ENCODE results near the gene SLAMF1.
"Not testable (repeated sequence)": the region's sequence is repeated elsewhere in the genome, so short reads cannot be mapped to it uniquely, and the experiment has no call there.

SLAMF1 gene

GRCh38 chr1:160664573-160665051 is 17.8 kb upstream of the SLAMF1 start:
- no peak for DNase-seq

- DNase-seq, result no peak
Observed at GRCh38 chr1:160662910-160663309, 16.1 kb upstream of the SLAMF1 start.

GRCh38 chr1:160659566-160659965 is 12.7 kb upstream of the SLAMF1 start:
- DNase-seq, result no peak

GRCh38 chr1:160658814-160659193 is 12.0 kb upstream of the SLAMF1 start:
- no peak for DNase-seq

- DNase-seq, result no peak
Observed at GRCh38 chr1:160658162-160658813, 11.4 kb upstream of the SLAMF1 start.

- no peak for DNase-seq
Observed at GRCh38 chr1:160657250-160657781, 10.5 kb upstream of the SLAMF1 start.

GRCh38 chr1:160656737-160657136 is 9.9 kb upstream of the SLAMF1 start:
- DNase-seq, result no peak

GRCh38 chr1:160653620-160654016 is 6.8 kb upstream of the SLAMF1 start:
- DNase-seq, result no peak

- no peak for DNase-seq
Observed at GRCh38 chr1:160652924-160653619, 6.2 kb upstream of the SLAMF1 start.

GRCh38 chr1:160652065-160652641 is 5.3 kb upstream of the SLAMF1 start:
- DNase-seq, result not testable (repeated sequence)

- no peak for DNase-seq
Observed at GRCh38 chr1:160651433-160652064, 4.7 kb upstream of the SLAMF1 start.

- DNase-seq, result no peak
Observed at GRCh38 chr1:160647329-160647720, 481 bp upstream of the SLAMF1 start.

GRCh38 chr1:160646180-160646579 is 664 bp downstream of the SLAMF1 start:
- no peak for DNase-seq

GRCh38 chr1:160645386-160646130 is 1.3 kb downstream of the SLAMF1 start:
- DNase-seq, result no peak

- no peak for DNase-seq
Observed at GRCh38 chr1:160644399-160644798, 2.4 kb downstream of the SLAMF1 start.

- DNase-seq, result no peak
Observed at GRCh38 chr1:160643138-160643537, 3.7 kb downstream of the SLAMF1 start.

GRCh38 chr1:160642281-160642644 is 4.6 kb downstream of the SLAMF1 start:
- no peak for DNase-seq

- DNase-seq, result no peak
Observed at GRCh38 chr1:160641323-160642280, 5.2 kb downstream of the SLAMF1 start.

GRCh38 chr1:160640359-160641123 is 6.3 kb downstream of the SLAMF1 start:
- DNase-seq, result no peak

- no peak for DNase-seq
Observed at GRCh38 chr1:160639652-160640051, 7.2 kb downstream of the SLAMF1 start.

- DNase-seq, result no peak
Observed at GRCh38 chr1:160638926-160639325, 7.9 kb downstream of the SLAMF1 start.

All from NCI-H2171 (cell line).